ENCODE data around the gene CNTNAP4.

The CNTNAP4 gene

DNA sequence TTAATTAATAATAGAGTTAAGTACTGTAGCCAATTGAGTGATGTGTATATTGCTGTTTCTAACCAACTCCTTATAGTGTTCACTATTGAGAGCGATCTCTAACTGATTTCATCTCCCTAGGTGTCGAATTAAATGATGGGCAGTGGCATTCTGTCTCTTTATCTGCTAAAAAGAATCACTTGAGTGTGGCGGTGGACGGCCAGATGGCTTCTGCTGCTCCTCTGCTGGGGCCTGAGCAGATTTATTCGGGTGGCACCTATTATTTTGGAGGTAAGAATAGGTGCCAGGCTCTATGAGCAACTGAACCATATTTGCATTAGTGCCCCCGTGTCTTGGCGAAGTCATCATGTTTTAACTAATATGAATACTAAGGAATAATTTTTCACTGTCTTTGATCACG, 184.6 kb downstream of the CNTNAP4 start:
- H3K4me3 ChIP-seq (ENCODE audit: low read depth in 1 of 2, low read length in 2 of 2), result no peak overlapping the region
- H3K4me1 ChIP-seq (ENCODE audit: insufficient read depth, low read length), result no peaks in the 10 kb centered on the region
- no peaks in the 10 kb centered on the region for H3K9me3 ChIP-seq (ENCODE audit: low read length)
- H3K9ac ChIP-seq (ENCODE audit: low read length), result no peak overlapping the region
- H3K27ac ChIP-seq (ENCODE audit: low read depth, low read length), result no peak overlapping the region
- H3K27me3 ChIP-seq (ENCODE audit: control insufficient read depth in 1 of 2, insufficient read depth in 2 of 2, low read length in 2 of 2), result no peaks in the 10 kb centered on the region
- H3K36me3 ChIP-seq (ENCODE audit: insufficient read depth, low read length), result no peaks in the 10 kb centered on the region

DNA sequence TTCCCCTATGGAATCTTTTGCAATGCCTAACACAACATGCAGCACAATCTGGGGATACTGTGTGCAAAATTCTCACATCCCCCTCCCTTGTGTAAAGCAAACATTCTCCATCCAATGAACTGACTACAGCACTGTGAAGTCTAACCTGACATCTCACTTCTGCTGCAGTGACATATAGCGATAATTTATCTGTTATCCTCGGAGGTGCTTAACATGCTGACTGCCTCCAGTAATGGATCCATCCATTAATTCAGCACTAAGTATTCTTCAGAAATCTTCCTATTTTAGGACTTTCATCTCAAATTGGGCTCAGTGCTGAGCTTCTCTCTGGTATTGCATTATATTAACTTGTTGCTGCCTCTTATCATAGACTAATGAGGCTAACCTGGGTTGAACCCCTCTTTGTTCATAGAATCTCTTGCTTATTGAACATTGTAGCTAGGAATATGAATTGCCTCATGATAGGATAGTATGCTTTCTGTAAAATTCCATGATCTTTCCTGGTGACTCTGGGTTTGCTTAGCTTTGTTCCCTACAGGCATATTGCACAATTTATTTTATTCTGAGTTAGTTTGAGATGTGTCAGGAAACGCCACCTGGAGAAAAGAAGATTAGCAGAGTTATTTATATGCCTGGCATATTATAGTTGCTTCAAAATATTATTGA, 187.9 kb downstream of the CNTNAP4 start:
- H3K27me3 ChIP-seq (ENCODE audit: control insufficient read depth in 1 of 2, insufficient read depth in 2 of 2, low read length in 2 of 2), result no peaks in the 10 kb centered on the region
- no peaks in the 10 kb centered on the region for H3K9me3 ChIP-seq (ENCODE audit: low read length)
- no peak overlapping the region for H3K9ac ChIP-seq (ENCODE audit: low read length)
- no peaks in the 10 kb centered on the region for H3K4me1 ChIP-seq (ENCODE audit: insufficient read depth, low read length)
- no peak overlapping the region for H3K27ac ChIP-seq (ENCODE audit: low read depth, low read length)
- no peak overlapping the region for H3K4me3 ChIP-seq (ENCODE audit: low read depth in 1 of 2, low read length in 2 of 2)
- no peaks in the 10 kb centered on the region for H3K36me3 ChIP-seq (ENCODE audit: insufficient read depth, low read length)

GRCh38 chr16:76466871-76467270, 189.7 kb downstream of the CNTNAP4 start:
- no peak overlapping the region for H3K4me3 ChIP-seq (ENCODE audit: low read depth in 1 of 2, low read length in 2 of 2)
- H3K27ac ChIP-seq (ENCODE audit: low read depth, low read length), result no peak overlapping the region
- H3K9ac ChIP-seq (ENCODE audit: low read length), result no peak overlapping the region
- H3K9me3 ChIP-seq (ENCODE audit: low read length), result no peaks in the 10 kb centered on the region
- H3K27me3 ChIP-seq (ENCODE audit: control insufficient read depth in 1 of 2, insufficient read depth in 2 of 2, low read length in 2 of 2), result no peaks in the 10 kb centered on the region
- no peaks in the 10 kb centered on the region for H3K4me1 ChIP-seq (ENCODE audit: insufficient read depth, low read length)
- H3K36me3 ChIP-seq (ENCODE audit: insufficient read depth, low read length), result no peaks in the 10 kb centered on the region

DNA sequence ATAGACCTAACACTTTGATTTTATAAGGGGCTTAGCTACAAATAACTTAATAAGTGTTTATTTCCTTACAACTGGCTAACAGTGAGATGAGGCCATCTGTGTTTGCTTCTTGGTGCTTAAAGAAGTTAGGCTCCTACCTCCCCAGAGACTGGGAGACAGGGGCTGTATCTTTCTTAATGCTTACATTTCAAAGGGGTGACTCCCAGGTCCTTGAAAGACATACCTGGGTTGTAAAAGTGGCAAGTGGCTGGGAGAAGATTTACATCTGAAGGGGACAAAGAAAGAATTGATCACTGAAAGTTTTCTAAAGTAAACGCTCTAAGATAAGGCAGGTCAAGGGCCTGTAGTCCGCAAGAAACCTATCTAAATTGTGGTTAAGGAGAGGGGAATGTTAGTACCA, 196.8 kb downstream of the CNTNAP4 start:
- Histone ChIP-seq H3K9me3 (ENCODE audit: low read length) (no peaks in the 10 kb centered on the region), H3K27ac (ENCODE audit: low read depth, low read length) (no peak overlapping the region), H3K36me3 (ENCODE audit: insufficient read depth, low read length) (no peaks in the 10 kb centered on the region), H3K4me3 (ENCODE audit: low read depth in 1 of 2, low read length in 2 of 2) (no peak overlapping the region), H3K9ac (ENCODE audit: low read length) (no peak overlapping the region), H3K4me1 (ENCODE audit: insufficient read depth, low read length) (no peaks in the 10 kb centered on the region), H3K27me3 (ENCODE audit: control insufficient read depth in 1 of 2, insufficient read depth in 2 of 2, low read length in 2 of 2) (no peaks in the 10 kb centered on the region)

GRCh38 chr16:76478105-76478504, 200.9 kb downstream of the CNTNAP4 start:
- H3K4me3 ChIP-seq (ENCODE audit: low read depth in 1 of 2, low read length in 2 of 2), result no peak overlapping the region
- no peaks in the 10 kb centered on the region for H3K9me3 ChIP-seq (ENCODE audit: low read length)
- H3K4me1 ChIP-seq (ENCODE audit: insufficient read depth, low read length), result no peaks in the 10 kb centered on the region
- H3K9ac ChIP-seq (ENCODE audit: low read length), result no peak overlapping the region
- no peak overlapping the region for H3K27ac ChIP-seq (ENCODE audit: low read depth, low read length)
- no peaks in the 10 kb centered on the region for H3K27me3 ChIP-seq (ENCODE audit: control insufficient read depth in 1 of 2, insufficient read depth in 2 of 2, low read length in 2 of 2)
- no peaks in the 10 kb centered on the region for H3K36me3 ChIP-seq (ENCODE audit: insufficient read depth, low read length)

DNA sequence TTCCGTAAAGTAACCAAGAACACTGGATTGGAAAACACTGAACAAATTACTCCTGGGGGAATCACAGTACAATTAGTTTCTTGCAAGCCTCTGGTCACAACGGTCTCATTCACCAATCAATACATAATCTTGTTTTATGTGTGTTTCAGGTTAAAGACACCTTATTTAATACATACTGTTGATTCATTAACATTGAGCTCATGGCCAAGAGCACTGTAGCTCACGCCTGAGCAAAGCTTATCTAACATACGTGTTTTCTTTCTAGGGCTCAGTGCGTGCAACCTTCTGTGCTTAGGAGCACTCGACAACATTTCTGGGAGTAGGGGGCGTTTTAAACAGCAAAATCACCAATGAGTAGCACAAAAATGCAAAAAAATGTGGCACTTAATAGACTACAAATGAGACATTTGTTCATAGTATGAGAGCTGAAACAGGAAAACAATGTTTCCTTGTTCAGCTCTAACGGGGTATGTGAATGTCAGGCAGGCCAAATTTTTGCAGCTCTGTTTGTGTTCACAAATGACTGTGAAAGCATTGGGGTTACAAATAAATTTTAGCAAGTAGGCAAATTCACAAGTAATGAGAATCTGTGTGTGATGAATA, 206.2 kb downstream of the CNTNAP4 start:
- Histone ChIP-seq H3K9me3 (ENCODE audit: low read length) (no peaks in the 10 kb centered on the region), H3K27me3 (ENCODE audit: control insufficient read depth in 1 of 2, insufficient read depth in 2 of 2, low read length in 2 of 2) (no peaks in the 10 kb centered on the region), H3K9ac (ENCODE audit: low read length) (no peak overlapping the region), H3K27ac (ENCODE audit: low read depth, low read length) (no peak overlapping the region), H3K4me1 (ENCODE audit: insufficient read depth, low read length) (no peaks in the 10 kb centered on the region), H3K4me3 (ENCODE audit: low read depth in 1 of 2, low read length in 2 of 2) (no peak overlapping the region), H3K36me3 (ENCODE audit: insufficient read depth, low read length) (no peaks in the 10 kb centered on the region)

GRCh38 chr16:76484020-76484419, 206.8 kb downstream of the CNTNAP4 start:
- H3K9ac ChIP-seq (ENCODE audit: low read length), result no peak overlapping the region
- H3K27me3 ChIP-seq (ENCODE audit: control insufficient read depth in 1 of 2, insufficient read depth in 2 of 2, low read length in 2 of 2), result no peaks in the 10 kb centered on the region
- no peaks in the 10 kb centered on the region for H3K9me3 ChIP-seq (ENCODE audit: low read length)
- H3K4me3 ChIP-seq (ENCODE audit: low read depth in 1 of 2, low read length in 2 of 2), result no peak overlapping the region
- no peaks in the 10 kb centered on the region for H3K36me3 ChIP-seq (ENCODE audit: insufficient read depth, low read length)
- no peaks in the 10 kb centered on the region for H3K4me1 ChIP-seq (ENCODE audit: insufficient read depth, low read length)
- H3K27ac ChIP-seq (ENCODE audit: low read depth, low read length), result no peak overlapping the region

GRCh38 chr16:76486740-76487139, 209.5 kb downstream of the CNTNAP4 start:
- Histone ChIP-seq H3K4me1 (ENCODE audit: insufficient read depth, low read length) (no peaks in the 10 kb centered on the region), H3K36me3 (ENCODE audit: insufficient read depth, low read length) (no peaks in the 10 kb centered on the region), H3K9me3 (ENCODE audit: low read length) (no peaks in the 10 kb centered on the region), H3K27ac (ENCODE audit: low read depth, low read length) (no peak overlapping the region), H3K4me3 (ENCODE audit: low read depth in 1 of 2, low read length in 2 of 2) (no peak overlapping the region), H3K27me3 (ENCODE audit: control insufficient read depth in 1 of 2, insufficient read depth in 2 of 2, low read length in 2 of 2) (no peaks in the 10 kb centered on the region), H3K9ac (ENCODE audit: low read length) (no peak overlapping the region)

DNA sequence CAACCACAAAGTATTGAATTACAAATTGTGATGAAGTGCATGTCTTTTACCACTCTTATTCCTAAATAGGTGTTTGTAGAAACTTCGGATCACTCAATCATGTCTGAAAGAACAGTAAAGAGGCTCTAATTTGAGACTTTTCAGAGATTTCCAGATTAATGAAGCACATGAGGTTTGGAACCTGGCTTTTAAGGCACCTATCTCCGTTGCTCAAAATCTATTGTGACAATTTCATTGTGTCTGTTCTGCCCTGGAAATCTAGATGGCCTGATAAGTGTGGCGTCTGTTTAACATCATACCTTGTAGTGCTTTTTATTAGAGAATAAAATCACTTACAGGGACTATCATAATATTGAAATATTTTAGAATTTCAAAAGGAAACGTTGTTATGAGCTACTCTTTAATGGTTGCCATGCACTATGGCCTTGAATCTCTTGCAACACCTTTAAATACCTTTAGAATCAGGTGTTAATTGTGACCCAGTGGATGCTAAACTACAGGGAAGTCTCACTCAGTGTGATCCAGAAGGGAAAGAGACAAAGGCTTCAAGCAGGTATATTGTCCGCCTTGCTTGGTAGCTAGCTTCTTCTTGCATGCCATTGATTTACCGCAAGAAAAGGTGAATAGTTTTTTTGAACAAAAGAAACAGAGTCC, 210.3 kb downstream of the CNTNAP4 start:
- Histone ChIP-seq H3K4me3 (ENCODE audit: low read depth in 1 of 2, low read length in 2 of 2) (no peak overlapping the region), H3K4me1 (ENCODE audit: insufficient read depth, low read length) (no peaks in the 10 kb centered on the region), H3K27me3 (ENCODE audit: control insufficient read depth in 1 of 2, insufficient read depth in 2 of 2, low read length in 2 of 2) (no peaks in the 10 kb centered on the region), H3K36me3 (ENCODE audit: insufficient read depth, low read length) (no peaks in the 10 kb centered on the region), H3K9ac (ENCODE audit: low read length) (no peak overlapping the region), H3K27ac (ENCODE audit: low read depth, low read length) (no peak overlapping the region), H3K9me3 (ENCODE audit: low read length) (no peaks in the 10 kb centered on the region)

- no peaks in the 10 kb centered on the region for H3K9me3 ChIP-seq (ENCODE audit: low read length)
These were observed 210.8 kb downstream of the CNTNAP4 start for GRCh38 chr16:76488065-76488417.

GRCh38 chr16:76490036-76490639, 212.9 kb downstream of the CNTNAP4 start:
- H3K9ac ChIP-seq (ENCODE audit: low read length), result no peak overlapping the region
- H3K9me3 ChIP-seq (ENCODE audit: low read length), result no peaks in the 10 kb centered on the region
- H3K4me1 ChIP-seq (ENCODE audit: insufficient read depth, low read length), result no peaks in the 10 kb centered on the region
- H3K4me3 ChIP-seq (ENCODE audit: low read depth in 1 of 2, low read length in 2 of 2), result no peak overlapping the region
- no peaks in the 10 kb centered on the region for H3K27me3 ChIP-seq (ENCODE audit: control insufficient read depth in 1 of 2, insufficient read depth in 2 of 2, low read length in 2 of 2)
- no peaks in the 10 kb centered on the region for H3K36me3 ChIP-seq (ENCODE audit: insufficient read depth, low read length)
- no peak overlapping the region for H3K27ac ChIP-seq (ENCODE audit: low read depth, low read length)

More at GRCh38 chr16:76488065-76488417, 210.8 kb downstream of the CNTNAP4 start:
- Histone ChIP-seq H3K36me3 (ENCODE audit: insufficient read depth, low read length) (no peaks in the 10 kb centered on the region), H3K27ac (ENCODE audit: low read depth, low read length) (no peak overlapping the region), H3K4me1 (ENCODE audit: insufficient read depth, low read length) (no peaks in the 10 kb centered on the region), H3K4me3 (ENCODE audit: low read depth in 1 of 2, low read length in 2 of 2) (no peak overlapping the region), H3K9ac (ENCODE audit: low read length) (no peak overlapping the region), H3K27me3 (ENCODE audit: control insufficient read depth in 1 of 2, insufficient read depth in 2 of 2, low read length in 2 of 2) (no peaks in the 10 kb centered on the region)
